ENCODE data around the gene SPTSSB. TPM values are rescaled to one million over a fixed set of nuclear protein-coding genes. Genes with fewer than 3 reads are reported as not detected.

SPTSSB gene
- 29.6 TPM for total RNA-seq

GRCh38 chr3:161371441-161372320, at the start of gene SPTSSB:
SPTSSB (minus strand) TSS chr3:161371517; CDS start chr3:161346323, 25,194 bp downstream.
- peak; percentile 19 for DNase-seq

- DNase-seq = no peak
Measured at GRCh38 chr3:161420746-161421145, 49.4 kb upstream of the SPTSSB start.

GRCh38 chr3:161419555-161420333, 48.4 kb upstream of the SPTSSB start:
- no peak for DNase-seq

GRCh38 chr3:161415506-161416231, 44.4 kb upstream of the SPTSSB start:
- peak; percentile 68 for DNase-seq

- DNase-seq = no peak
Measured at GRCh38 chr3:161414907-161415306, 43.6 kb upstream of the SPTSSB start.

- DNase-seq = no peak
Measured at GRCh38 chr3:161413855-161414210, 42.5 kb upstream of the SPTSSB start.

GRCh38 chr3:161413127-161413854, 42.0 kb upstream of the SPTSSB start:
- DNase-seq = no peak

GRCh38 chr3:161412123-161412522, 40.8 kb upstream of the SPTSSB start:
- DNase-seq = no peak

GRCh38 chr3:161409858-161410257, 38.5 kb upstream of the SPTSSB start:
- no peak for DNase-seq

- DNase-seq = peak; percentile 51
Measured at GRCh38 chr3:161409069-161409468, 37.8 kb upstream of the SPTSSB start.

- DNase-seq = no peak
Measured at GRCh38 chr3:161406594-161407555, 35.6 kb upstream of the SPTSSB start.

GRCh38 chr3:161405836-161406235, 34.5 kb upstream of the SPTSSB start:
- no peak for DNase-seq

GRCh38 chr3:161405087-161405486, 33.8 kb upstream of the SPTSSB start:
- no peak for DNase-seq

- DNase-seq = no peak
Measured at GRCh38 chr3:161403251-161403650, 31.9 kb upstream of the SPTSSB start.

- peak; percentile 89 for DNase-seq
Measured at GRCh38 chr3:161401389-161401788, 30.1 kb upstream of the SPTSSB start.

- no peak for DNase-seq
Measured at GRCh38 chr3:161400650-161401049, 29.3 kb upstream of the SPTSSB start.

GRCh38 chr3:161395115-161396012, 24.0 kb upstream of the SPTSSB start:
- no peak for DNase-seq

GRCh38 chr3:161393803-161394202, 22.5 kb upstream of the SPTSSB start:
- DNase-seq = no peak

- no peak for DNase-seq
Measured at GRCh38 chr3:161393310-161393709, 22.0 kb upstream of the SPTSSB start.

- DNase-seq = no peak
Measured at GRCh38 chr3:161392853-161393252, 21.5 kb upstream of the SPTSSB start.

Measured in skin of body (tissue), 2 donors.